HL-60/S4 (cell line): ENCODE results near the gene ITGAE.
"Not testable (repeated sequence)": the region's sequence is repeated elsewhere in the genome, so short reads cannot be mapped to it uniquely, and the experiment has no call there.

Source experiments
- in situ Hi-C: fragments of 300-500 bp; cut with MboI; formaldehyde crosslinking; loops from 2 replicates; pipeline ENCODE4 v1.14.3; 2022; ENCODE audit warnings: low sequenced_read_pairs

Gene ITGAE, protein sequence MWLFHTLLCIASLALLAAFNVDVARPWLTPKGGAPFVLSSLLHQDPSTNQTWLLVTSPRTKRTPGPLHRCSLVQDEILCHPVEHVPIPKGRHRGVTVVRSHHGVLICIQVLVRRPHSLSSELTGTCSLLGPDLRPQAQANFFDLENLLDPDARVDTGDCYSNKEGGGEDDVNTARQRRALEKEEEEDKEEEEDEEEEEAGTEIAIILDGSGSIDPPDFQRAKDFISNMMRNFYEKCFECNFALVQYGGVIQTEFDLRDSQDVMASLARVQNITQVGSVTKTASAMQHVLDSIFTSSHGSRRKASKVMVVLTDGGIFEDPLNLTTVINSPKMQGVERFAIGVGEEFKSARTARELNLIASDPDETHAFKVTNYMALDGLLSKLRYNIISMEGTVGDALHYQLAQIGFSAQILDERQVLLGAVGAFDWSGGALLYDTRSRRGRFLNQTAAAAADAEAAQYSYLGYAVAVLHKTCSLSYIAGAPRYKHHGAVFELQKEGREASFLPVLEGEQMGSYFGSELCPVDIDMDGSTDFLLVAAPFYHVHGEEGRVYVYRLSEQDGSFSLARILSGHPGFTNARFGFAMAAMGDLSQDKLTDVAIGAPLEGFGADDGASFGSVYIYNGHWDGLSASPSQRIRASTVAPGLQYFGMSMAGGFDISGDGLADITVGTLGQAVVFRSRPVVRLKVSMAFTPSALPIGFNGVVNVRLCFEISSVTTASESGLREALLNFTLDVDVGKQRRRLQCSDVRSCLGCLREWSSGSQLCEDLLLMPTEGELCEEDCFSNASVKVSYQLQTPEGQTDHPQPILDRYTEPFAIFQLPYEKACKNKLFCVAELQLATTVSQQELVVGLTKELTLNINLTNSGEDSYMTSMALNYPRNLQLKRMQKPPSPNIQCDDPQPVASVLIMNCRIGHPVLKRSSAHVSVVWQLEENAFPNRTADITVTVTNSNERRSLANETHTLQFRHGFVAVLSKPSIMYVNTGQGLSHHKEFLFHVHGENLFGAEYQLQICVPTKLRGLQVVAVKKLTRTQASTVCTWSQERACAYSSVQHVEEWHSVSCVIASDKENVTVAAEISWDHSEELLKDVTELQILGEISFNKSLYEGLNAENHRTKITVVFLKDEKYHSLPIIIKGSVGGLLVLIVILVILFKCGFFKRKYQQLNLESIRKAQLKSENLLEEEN

DNA sequence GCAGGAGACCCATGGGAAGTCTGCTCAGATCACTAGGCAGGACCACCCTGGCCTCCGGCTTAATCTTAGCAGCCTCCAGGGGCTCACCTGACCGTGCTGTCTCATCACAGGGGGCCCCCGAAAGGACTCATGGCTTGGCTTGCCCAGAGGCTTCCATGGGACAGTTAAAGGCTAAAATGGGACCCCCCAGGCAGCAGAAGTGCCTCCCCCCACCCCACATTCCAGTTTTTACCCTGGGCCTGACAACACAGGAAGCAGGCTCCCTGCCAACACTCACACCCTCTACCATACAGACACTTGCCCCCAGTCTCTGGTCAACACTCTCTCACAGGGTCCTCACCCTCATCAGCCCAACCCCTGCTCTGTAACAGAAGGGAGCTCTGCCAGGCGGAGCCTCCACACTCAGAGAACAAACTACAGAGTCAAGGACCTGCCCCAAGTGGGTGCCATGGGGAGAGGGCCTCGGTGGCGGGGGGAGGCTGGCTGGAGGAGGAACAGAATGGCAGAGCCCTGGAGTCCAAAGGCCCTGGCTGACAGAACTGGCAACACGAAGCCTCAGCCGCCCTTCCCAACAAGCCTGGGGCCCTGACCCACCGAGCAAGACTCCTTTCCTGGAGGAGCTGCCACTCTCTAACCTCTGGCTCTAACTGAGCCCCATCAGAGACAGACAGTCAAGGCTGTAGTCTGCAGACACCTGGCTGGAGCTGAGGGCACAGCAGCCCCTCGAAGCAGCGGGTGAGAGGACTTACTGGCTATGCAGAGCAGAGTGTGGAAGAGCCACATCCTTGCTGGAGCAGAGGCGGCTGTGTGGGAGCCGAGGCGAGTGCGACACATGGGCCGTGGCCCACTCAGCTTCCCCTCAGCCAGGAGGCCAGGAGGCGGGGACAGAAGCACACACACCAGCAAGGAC is at the start of gene ITGAE:
TSS of gene ITGAE (minus strand) at position 827 of the 910 bp plus-strand sequence. CDS start at position 783, 44 bp downstream.
- in situ Hi-C loops, result no loop called here

DNA sequence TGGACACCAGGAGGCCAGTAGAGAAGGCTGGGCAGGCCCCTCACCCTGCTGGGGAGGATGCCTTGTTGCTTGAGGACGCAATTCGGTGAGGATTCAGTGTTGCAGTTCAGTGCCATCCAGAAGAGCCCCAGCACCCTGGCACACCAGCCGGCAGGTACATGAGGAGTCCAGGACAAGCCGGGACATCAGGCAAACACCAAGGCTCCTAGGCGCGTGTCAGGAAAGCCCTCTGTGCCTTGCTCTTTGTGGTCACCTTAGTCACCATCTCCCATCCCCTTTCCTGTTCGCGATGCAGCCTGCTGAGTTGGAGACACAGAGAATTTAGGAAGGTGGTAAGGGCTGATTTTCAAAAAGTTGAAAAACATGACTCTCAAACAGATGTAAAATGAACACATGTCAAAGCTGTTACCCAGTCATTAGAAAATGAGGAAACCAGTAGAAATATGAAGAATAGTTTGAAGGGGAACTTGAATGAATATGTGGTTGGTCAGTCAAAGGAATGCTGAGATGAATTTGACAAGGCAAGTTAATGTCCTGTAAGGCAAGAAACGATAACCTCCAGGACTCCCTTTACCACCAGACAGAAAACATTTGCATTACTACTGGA is 47.3 kb upstream of the ITGAE start:
- in situ Hi-C loops, result no loop called here

DNA sequence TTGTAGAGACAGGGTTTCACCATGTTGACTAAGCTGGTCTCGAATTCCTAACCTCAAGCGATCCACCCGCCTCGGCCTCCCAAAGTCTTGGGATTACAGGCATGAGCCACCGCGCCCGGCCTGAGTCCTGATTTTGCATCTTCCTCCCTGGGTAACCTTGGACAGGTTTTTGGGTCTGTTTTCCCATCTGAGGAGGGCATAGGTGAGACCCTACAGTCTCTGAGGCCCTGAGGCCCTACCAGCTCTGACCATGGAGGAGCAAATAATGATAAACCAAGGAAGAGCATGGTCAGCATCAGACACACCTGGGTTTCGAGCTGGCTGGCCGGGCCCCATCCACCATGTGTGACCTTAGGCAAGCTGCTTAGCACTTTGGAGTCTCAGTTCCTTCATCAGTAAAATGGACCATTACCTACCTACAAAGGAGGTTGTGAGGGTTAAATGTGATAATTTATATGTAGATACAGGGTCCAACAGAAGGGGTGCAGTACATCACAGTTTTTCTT is 46.2 kb upstream of the ITGAE start:
- in situ Hi-C loops, result no loop called here

DNA sequence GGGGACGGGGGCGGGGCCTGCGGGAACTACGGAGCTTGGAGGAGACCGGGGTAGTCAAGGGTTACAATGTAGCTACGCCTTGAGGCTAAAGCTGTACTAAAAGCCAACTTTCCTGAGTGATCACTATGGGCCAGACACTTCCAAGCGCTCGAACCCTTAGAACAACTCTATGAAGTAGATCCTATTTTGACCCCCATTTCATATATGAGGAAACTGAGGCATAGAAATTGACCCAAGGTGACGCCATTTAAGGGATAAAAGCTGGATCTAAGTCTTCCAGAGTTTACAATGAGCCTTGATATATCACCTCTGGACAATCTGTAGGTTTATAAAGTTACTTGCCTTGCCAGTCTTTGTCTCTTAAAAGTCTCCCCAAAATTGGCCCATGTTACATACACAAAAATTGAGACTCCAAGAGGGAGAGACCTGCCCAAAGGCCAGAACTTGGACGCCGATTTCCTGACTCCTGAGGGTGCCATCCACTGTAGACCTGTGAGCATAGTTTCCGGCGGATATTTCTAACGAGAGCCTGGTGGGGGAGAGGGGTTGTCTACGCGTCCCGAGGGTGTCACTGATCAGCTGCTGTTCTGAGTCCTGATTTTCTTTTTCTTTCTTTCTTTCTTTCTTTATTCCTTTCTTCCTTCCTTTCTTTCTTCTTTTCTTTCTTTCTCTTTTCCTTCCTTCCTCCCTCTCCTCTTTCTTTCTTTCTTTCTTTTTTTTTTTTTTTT is 45.6 kb upstream of the ITGAE start:
- in situ Hi-C loops, result no loop called here

DNA sequence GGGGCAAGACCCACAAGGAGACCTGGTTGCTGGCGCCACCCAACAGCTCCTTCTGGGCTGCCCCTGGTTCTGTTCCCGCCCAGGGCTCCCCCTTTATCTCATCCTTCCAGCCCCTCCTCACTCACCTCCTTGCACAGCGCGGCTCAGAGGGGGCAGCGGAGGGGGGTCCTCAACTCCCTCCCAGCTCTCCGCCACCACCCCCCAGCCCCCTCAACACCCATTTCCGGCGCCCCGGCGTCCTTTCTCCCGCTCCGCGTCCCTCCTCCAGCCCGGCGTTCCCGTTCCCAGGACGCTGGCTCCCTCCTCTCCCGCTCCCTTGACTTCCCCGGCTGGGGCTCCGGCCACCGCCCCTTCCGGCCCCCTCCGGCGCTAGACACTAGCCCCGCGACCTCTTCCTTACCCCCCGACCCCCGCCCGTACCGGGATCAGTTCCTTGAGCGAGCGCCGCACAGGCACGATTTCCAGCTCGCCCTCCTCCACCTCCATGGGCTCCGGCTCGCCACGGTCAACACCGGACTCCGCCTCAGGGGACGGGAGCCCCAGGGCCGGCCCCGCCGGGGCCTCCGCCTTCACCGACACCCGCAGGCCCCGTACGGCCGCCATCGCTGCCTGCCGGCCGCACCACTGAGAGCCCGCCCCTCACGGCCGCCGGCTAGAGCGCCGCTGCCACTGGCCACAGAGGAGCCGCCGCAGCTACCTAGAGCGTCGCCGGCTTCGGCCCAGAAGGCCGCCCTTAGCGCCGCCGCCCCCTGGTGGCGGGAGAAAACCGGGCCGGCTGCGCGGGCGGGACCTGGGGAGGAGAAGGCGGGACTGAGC is 44.8 kb upstream of the ITGAE start, which contains the start of gene NCBP3:
TSS of gene NCBP3 (minus strand) at position 626 of the 816 bp plus-strand sequence. CDS start at position 603, 23 bp downstream.
- in situ Hi-C loops, result no loop called here

DNA sequence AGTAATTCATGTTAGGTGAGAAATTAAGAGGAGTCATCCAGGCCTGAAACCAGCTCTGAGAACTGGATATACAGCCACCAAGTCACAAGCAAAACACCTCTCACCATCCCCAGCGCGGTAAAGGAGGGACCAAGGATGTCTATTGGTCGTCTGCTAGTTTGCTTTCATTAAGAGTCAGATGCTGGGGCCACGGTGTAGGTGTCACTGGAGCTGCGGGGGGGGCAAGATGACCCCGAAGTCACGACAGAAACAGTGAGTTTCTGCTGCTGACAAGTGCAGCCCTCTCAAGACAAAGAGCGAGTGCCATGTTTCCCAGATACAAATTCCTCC is 44.3 kb upstream of the ITGAE start:
- in situ Hi-C loops, result no loop called here

DNA sequence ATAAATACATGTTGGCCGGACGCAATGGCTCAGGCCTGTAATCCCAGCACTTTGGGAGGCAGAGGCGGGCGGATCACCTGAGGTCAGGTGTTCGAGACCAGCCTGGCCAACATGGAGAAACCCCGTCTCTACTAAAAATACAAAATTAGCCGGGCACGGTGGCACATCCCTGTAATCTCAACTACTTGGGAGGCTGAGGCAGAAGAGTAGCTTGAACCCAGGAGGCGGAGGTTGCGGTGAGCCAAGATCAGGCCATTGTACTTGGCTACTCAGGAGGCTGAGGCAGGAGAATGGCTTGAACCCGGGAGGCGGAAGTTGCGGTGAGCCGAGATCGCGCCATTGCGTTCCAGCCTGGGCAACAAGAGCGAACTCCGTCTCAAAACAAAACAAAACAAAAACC is 43.6 kb upstream of the ITGAE start:
- in situ Hi-C loops, result not testable (repeated sequence)

DNA sequence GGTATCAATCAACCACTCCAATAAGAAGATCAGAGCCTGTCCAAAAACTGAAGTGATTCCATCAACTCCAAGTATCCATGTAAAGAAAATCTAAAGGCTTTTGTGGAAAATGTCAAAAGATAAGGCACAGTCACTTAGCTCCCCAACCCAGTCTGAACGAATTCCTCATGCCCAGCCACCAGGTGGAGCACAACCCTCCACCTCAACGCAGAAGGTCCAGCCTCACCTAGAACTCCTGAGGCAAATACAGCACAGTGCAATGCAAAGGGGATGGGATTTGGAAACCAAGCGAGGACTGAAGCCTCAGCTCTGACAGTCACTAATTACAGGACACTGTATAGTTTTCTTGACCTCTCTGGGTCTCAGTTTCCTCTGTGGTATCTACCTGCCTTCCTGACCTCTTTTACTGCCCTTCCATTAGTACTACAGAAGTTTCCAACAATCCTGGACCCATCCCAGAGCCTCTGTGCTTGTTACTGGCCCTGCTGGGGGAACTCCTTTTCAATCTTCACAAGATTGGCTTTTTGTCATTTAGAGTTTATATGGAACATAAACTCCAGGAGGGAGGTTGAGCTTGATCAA is 43.0 kb upstream of the ITGAE start:
- in situ Hi-C loops, result no loop called here

DNA sequence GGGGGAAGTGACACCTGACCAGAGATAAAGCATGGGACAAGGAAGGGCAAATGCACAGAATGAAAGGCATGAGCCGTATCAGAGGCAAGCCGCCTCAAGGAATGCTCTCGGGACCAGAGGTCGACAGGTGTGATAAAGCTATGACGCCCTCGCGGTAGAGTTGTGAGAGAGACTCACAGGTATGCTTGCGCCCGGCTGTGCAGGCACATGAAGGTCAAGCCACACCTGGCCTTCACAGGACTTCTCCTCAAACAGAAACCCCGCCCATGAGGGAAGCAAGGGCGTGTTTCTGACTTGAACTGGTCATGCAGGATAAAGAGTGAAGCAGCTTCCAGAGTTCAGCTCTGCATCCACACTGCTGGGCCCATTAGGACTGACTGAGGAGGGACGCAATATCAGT is 37.2 kb upstream of the ITGAE start:
- in situ Hi-C loops, result no loop called here

DNA sequence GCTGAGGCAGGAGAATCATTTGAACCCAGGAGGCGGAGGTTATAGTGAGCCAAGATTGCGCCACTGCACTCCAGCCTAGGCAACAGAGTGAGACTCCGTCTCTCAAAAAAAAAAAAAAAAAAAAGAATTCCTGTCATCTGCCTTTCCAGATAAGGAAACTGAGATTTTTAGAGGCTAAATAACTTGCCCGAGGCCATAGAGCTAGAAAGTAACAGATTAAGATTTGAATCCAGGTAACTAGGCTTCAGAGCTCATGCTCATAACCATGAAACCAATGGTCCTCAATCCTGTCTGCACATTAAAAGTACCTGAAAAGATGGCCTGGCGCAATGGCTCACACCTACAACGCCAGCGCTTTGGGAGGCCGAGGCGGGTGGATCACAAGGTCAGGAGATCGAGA is 35.6 kb upstream of the ITGAE start:
- in situ Hi-C loops, result no loop called here

DNA sequence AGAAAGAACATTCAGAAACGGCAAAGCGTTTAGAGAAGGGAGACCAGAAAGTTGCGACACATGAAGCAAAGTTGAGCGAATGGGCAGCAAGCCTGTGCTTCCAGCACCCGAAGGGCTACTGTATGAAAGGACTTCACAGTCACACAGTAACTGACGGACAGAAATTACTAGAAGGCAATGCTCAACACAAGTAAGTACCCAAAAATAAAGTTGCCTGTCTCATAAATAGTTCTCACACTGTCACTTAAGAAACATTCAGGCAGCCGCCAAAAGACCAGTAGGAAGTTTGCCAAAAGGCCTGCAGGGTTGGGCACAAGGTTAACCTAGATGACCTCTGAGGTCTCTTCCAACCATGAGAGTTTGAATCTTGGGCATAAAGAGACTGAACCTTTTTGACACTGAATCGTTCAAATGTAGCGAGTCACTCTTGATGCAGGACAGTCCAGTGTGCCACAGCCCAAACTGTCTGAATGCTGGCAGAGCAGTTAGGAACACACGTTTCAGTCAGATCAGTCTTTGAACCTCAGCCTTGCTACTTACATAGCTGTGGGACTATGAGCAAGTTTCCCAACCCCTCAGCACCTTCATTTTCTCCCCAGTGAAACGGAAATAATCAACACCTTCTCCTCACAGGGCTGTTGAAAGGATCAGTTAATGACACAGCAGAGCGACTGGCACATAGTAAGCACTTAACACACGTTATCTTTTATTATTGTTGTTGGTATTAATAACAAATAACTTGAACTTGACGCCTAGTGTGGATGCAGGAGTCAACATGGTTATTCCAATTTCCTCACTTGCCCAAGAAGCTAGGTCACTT is 34.6 kb upstream of the ITGAE start:
- in situ Hi-C loops, result no loop called here

DNA sequence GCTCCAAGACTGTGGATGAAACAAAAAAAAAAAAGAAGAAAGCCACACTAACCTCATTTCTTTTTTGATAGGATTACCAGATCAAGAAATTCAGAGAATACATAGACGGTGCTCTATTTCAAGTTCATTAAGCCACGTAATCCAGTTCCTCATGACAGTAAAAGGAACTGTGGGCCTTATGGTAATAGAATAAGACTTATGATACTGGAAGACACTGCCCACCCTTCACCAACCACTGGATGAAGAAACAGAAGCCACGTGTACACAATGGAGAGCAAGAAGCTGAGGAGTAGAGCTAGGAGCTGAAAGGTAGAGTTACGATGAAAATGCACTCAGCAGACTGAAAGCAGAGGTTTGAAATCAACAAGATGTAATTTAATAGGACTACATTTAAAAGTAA is 33.8 kb upstream of the ITGAE start:
- in situ Hi-C loops, result no loop called here

DNA sequence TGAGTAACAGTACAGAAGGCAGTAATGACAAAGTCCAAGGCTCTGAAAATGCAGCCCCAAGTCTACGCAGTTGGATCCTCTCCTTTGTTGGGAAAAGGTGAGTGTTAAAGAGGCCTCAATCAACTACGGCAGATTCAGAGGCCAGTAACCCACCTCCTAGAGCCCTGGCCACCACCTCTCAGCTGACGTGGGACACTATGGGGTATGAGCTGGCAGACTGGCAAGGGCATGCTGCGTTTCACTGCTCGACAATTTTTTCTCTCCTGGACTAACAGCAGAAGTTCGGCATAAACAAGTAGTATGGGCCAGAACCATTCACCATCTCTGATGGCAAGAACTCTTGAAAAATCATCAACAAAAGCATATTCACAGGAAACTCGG is 27.9 kb upstream of the ITGAE start:
- in situ Hi-C loops, result loop anchor here (10.0 kb wide), 1 partner anchor 94 kb away; no protein-coding TSS in a partner anchor

DNA sequence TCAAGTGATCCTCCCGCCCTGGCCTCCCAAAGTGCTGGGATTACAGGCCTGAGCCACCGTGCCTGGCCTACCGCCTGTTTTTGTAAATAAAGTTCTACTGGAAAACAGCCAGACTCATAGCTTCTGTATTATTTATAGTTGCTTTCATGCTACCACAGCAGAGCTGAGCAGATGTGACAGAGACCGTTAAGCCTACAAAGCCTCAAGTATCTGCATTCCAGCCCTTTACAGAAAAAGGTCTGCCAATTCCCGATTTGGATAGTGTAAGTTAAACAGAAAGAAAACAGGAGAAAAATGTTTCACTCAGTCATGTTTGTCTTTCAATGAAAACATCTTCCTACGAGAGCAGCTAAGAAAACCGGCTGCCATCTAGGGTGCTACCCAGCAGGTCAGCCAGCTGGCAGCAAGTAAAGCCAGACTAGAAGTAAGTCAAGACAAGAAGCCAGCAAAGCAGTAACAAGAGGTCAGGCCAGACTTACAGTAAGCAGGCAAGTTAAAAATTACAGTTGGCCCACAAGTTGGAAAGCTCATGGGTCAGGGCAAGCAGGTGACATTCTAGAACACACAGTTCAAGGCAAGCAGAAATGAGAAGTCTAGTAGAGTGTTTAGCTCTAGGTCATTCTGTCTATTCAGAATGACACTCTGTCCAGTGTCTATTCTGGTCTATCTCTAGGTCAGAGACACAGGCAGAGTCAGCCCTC is 27.3 kb upstream of the ITGAE start:
- in situ Hi-C loops, result loop anchor here (10.0 kb wide), 1 partner anchor 94 kb away; no protein-coding TSS in a partner anchor

DNA sequence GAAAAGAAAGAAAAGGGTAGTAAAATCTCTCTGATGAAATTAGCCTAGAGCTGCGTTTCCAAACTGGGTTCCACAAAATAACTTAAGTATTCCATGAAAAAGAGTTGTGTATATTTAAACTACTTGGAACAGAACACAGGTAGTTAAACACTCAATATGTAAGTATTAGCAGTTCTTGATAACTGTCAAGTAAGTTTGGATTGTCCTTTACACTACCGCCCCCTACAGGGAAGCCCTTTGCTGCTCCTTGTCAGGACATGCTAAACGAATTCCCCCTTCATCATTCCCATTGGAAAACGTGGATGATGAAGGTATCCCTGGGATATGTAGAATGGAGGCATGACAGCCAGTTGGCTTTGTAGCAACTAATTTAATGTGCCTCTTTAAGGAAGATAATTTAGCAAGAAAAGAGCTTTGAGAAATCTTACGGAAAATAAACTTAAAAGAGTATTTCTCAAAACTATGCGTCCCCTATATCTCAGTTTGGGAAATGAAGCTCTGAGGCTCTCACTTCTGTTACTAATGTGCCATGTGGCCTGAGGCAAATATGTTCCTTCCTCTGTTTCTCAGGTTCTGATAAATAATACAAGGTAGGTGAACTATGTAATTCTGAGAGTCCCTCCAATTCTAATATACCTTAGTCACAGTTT is 26.3 kb upstream of the ITGAE start:
- in situ Hi-C loops, result loop anchor here (10.0 kb wide), 1 partner anchor 92 kb away; no protein-coding TSS in a partner anchor

DNA sequence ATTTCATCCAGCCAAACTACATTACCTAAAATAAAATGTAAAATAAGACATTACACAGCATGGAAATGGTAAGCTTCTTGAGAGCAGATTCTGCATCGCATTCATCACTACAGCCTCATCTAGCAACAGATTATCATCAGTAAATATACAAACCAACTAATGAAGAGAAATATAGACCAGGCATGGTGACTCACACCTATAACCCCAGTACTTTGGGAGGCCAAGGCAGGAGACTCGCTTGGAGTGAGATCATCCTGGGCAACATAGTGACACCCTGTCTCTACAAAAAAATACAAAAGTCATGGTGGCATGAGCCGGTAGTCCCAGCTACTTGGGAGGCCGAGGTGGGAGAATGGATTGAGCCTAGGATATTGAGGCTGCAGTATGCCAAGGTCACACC is 25.2 kb upstream of the ITGAE start:
- in situ Hi-C loops, result loop anchor here (10.0 kb wide), 1 partner anchor 91 kb away; no protein-coding TSS in a partner anchor
